Measurements from ENCODE around the gene PMVK. TPM values are rescaled to one million over a fixed set of nuclear protein-coding genes. Genes with fewer than 3 reads are reported as not detected.

The PMVK gene
- total and polyA plus RNA-seq, 2 of the 8 experiments (the other 6 are each of a cell fraction or from before 2014, with no cell fraction given) = 23.8 to 26.5 TPM

- no peak overlapping the region for H2BK5ac ChIP-seq (ENCODE audit: low read depth, low read length)
- FAIRE-seq (no peak), DNase-seq (ENCODE audit: low read depth in 1 of 2, low spot score in 2 of 2) (no peak)
- no peak overlapping the region for H3K4me3 ChIP-seq (ENCODE audit: extremely low read depth in 1 of 4, insufficient read depth in 2 of 4, low read depth in 3 of 4, low read length in 4 of 4)
- no peaks in the 10 kb centered on the region for H3K9me3 ChIP-seq (ENCODE audit: insufficient read depth in 2 of 2, low read depth in 1 of 2, low read length in 1 of 2)
- peaks cover 5% of the 10 kb centered on the region for H3K23me2 ChIP-seq (ENCODE audit: low read depth, low read length)
- peaks cover 1 to 9% of the 10 kb centered on the region in 2 experiments for H4K20me1 ChIP-seq (replicated peaks in 1 of 2; ENCODE audit: control insufficient read depth in 1 of 2, insufficient read depth in 2 of 2, low read length in 2 of 2)
- peaks cover 5% of the 10 kb centered on the region for H3K79me1 ChIP-seq (ENCODE audit: low read depth, low read length)
- no peak overlapping the region for H3K9ac ChIP-seq (replicated peaks in 1 of 4; ENCODE audit: extremely low read depth in 1 of 4, low read depth in 3 of 4, low read length in 3 of 4)
- ChIA-PET POLR2A (ENCODE audit: partially characterized antibody) (interaction anchor here (0.7 to 18.6 kb wide), 3 partner anchors 13 to 25 kb away, joined by 3 to 662 read pairs (median 5); partner anchors contain the start of genes CKS1B, FLAD1, LENEP and PMVK), CTCF (ENCODE audit: partially characterized antibody) (interaction anchor here (1.7 to 9.8 kb wide), 3 partner anchors 12 to 126 kb away, joined by 4 to 132 read pairs (median 13); partner anchors contain the start of genes LENEP and SHC1)
- no peak overlapping the region for H3K18ac ChIP-seq (ENCODE audit: extremely low read depth, low read length)
- H2AK5ac ChIP-seq (ENCODE audit: low read depth, low read length) = no peak overlapping the region
- H4K8ac ChIP-seq (ENCODE audit: extremely low read depth, insufficient read depth, low read length) = no peak overlapping the region
- H3K4ac ChIP-seq (replicated peaks; ENCODE audit: insufficient read length, low read depth, low read length) = no peak overlapping the region
- H2BK12ac ChIP-seq (ENCODE audit: low read depth, low read length) = no peak overlapping the region
- H2BK120ac ChIP-seq (replicated peaks; ENCODE audit: low read depth, low read length) = no peak overlapping the region
- no peak overlapping the region for H2AFZ ChIP-seq (ENCODE audit: low read length)
- H3K4me2 ChIP-seq (ENCODE audit: insufficient read depth in 1 of 2, low read depth in 2 of 2, low read length in 2 of 2) = no peak overlapping the region
- no peak overlapping the region for H2BK15ac ChIP-seq (ENCODE audit: low read length)
- no peak overlapping the region for H3K56ac ChIP-seq (replicated peaks; ENCODE audit: insufficient read length, low read depth, low read length)
- no peak overlapping the region for H4K91ac ChIP-seq (replicated peaks; ENCODE audit: insufficient read length, low read length)
- no peak overlapping the region for H3K23ac ChIP-seq (ENCODE audit: insufficient read length)
- no peak overlapping the region for H3K27ac ChIP-seq (ENCODE audit: low read depth, low read length)
- TF ChIP-seq SRF (IDR thresholded peaks at IDR 0.05; ENCODE audit: low read depth, low read length) (no peak), HDAC6 (IDR thresholded peaks at IDR 0.05; ENCODE audit: low read depth, low read length) (no peak), RXRA (IDR thresholded peaks at IDR 0.05; ENCODE audit: insufficient read depth, low read depth, low read length) (no peak), SIRT6 (IDR thresholded peaks at IDR 0.05; ENCODE audit: low read length) (no peak), NANOG (IDR thresholded peaks at IDR 0.05; ENCODE audit: insufficient read depth, low read depth, low read length, poor library complexity, severe bottlenecking) (no peak), TBP (IDR thresholded peaks at IDR 0.05; ENCODE audit: low read depth, low read length) (no peak), RFX5 (IDR thresholded peaks at IDR 0.05; ENCODE audit: borderline replicate concordance, low read depth, low read length) (no peak), PHF8 (conservative IDR thresholded peaks at IDR 0.05; ENCODE audit: low read depth, low read length) (no peak), SP4 (IDR thresholded peaks at IDR 0.05; ENCODE audit: low read length) (no peak), BCL11A (IDR thresholded peaks at IDR 0.05; ENCODE audit: low read depth in 2 of 2, low read length in 2 of 2) (no peak), SIN3A (conservative IDR thresholded peaks at IDR 0.05 in 1 of 2, IDR thresholded peaks at IDR 0.05 in 1 of 2; ENCODE audit: low read depth in 1 of 2, low read length in 2 of 2) (no peak), NRF1 (IDR thresholded peaks at IDR 0.05; ENCODE audit: low read depth, low read length) (no peak)
- H3K14ac ChIP-seq (ENCODE audit: insufficient read length) = no peak overlapping the region
- peaks cover 10 to 14% (median 13%) of the 10 kb centered on the region in 4 experiments; a peak in 7 of 8 replicates for H3K36me3 ChIP-seq (ENCODE audit: control insufficient read depth in 2 of 4, insufficient read depth in 4 of 4, low read length in 3 of 4)
- peaks cover 0 to 17% of the 10 kb centered on the region in 2 experiments for H3K79me2 ChIP-seq (ENCODE audit: control insufficient read depth in 1 of 2, insufficient read depth in 2 of 2, low read length in 2 of 2)
- no peak overlapping the region for H4K5ac ChIP-seq (ENCODE audit: insufficient read length, low read depth, low read length)
- 93% methylated on average over 16 of the region's 16 CpGs; no CpG with 5 or more reads in 1 of the 2 experiments for WGBS, 2 experiments (ENCODE audit: extremely low coverage in 1 of 2, insufficient coverage in 1 of 2, insufficient read length in 1 of 2, insufficient replicate concordance in 2 of 2, low coverage in 1 of 2, low lambda C conversion rate in 2 of 2, missing lambda C conversion rate in 1 of 2)
- H3K27me3 ChIP-seq (replicated peaks in 1 of 4; ENCODE audit: control insufficient read depth in 3 of 4, extremely low read depth in 1 of 4, insufficient read depth in 3 of 4, low read length in 3 of 4) = no peaks in the 10 kb centered on the region; a peak in 1 of 7 replicates
- H3K4me1 ChIP-seq (replicated peaks in 1 of 4; ENCODE audit: control insufficient read depth in 3 of 4, insufficient read depth in 4 of 4, low read length in 3 of 4) = peaks cover 4 to 27% (median 8%) of the 10 kb centered on the region in 4 experiments
- H2BK20ac ChIP-seq (ENCODE audit: low read length) = no peak overlapping the region
Measured at GRCh38 chr1:154958681-154959425, 22.3 kb upstream of the PMVK start.

Data from H1 (cell line).